Cardiac muscle cell (in vitro differentiated cells and primary cell): Measurements from ENCODE around the gene LKAAEAR1. TPM values are rescaled to one million over a fixed set of nuclear protein-coding genes. Genes with fewer than 3 reads are reported as not detected.

Experiments
- DNase-seq, 2 donors: peaks; one replicate each; pipeline versions ENCODE4 v3.0.0 to v3.0.0-alpha.2; 2010 to 2017; ENCODE audit warnings: low read depth in 1 of 2, low spot score in 1 of 2
- H3K27ac ChIP-seq: fragments of 200-600 bp; sonication (generic); 2 replicates; pipeline ENCODE4 v1.5.1; 2016
- H3K27me3 ChIP-seq: fragments of 200-600 bp; sonication (generic); 2 replicates; pipeline ENCODE4 v1.6.0; 2016; ENCODE audit warnings: control low read depth
- H3K36me3 ChIP-seq: fragments of 200-600 bp; sonication (generic); 2 replicates; pipeline ENCODE4 v1.5.1; 2016; ENCODE audit warnings: control low read depth
- H3K4me1 ChIP-seq: fragments of 200-600 bp; sonication (generic); 2 replicates; pipeline ENCODE4 v1.8.1; 2017; ENCODE audit warnings: low read depth, mild to moderate bottlenecking, mixed run types
- H3K4me3 ChIP-seq: fragments of 200-600 bp; sonication (generic); 2 replicates; pipeline ENCODE4 v1.5.1; 2016; ENCODE audit warnings: mild to moderate bottlenecking
- H3K9me3 ChIP-seq: fragments of 200-600 bp; sonication (generic); 2 replicates; pipeline ENCODE4 v1.5.1; 2017; ENCODE audit warnings: low read depth, mild to moderate bottlenecking, control low read depth
- polyA plus RNA-seq: library from polyadenylated mRNA; unstranded; fragments of >200 nt; fragmentation: Nextera tagmentation; extraction: Ambion mirVana; gene quantifications from 2 replicates; pipeline ENCODE4 v1.2.1, GENCODE V29; 2016
- total RNA-seq: library from RNA; depleted of rRNA; stranded (reverse); fragments of >200 nt; gene quantifications from 2 replicates; pipeline ENCODE4 v1.2.3, GENCODE V29; 2016
- TF ChIP-seq, protein P1 (sequence below): IDR thresholded peaks from 2 replicates; pipeline ENCODE4 v1.5.1; 2012; ENCODE audit warnings: low read depth, mild to moderate bottlenecking, low read length

LKAAEAR1 gene
- total and polyA plus RNA-seq, 2 experiments from 2014 or later = 0.21 to 2.2 TPM

DNA sequence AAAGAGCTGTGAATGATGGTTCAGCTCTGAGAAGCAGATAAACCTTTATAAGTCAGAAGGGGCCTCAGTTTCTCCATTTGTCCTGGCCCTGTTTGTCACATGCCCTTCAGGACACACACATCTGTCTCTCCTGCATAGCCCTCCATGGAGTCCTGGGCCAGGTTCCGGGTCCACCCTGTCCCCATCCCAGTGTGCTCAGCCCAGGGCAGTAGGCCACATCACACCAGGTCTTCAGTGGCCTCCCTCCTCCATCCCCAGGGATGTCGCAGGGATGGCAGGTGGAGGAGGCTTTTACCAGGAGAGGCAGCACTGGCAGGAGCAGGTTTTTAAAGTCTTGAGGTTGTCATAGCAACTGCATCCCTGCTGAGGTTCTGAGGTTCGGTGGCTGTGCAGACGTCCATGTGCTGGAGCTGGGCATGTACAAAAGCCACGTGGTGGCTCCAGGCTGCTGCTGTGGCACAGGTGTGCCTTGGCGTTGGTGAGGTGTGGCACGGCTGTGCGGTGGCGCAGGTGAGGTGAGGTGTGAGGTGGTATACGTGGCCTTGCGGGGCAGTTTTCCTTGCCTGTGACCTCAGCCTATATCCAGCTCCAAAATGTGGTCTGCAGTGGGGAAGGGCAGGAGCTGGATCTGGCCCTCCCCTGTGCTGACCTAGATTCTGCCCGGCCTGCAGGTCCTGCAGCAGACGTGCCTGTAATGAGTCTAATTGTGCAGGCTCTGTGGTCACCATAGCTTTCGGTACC, 31.1 kb upstream of the LKAAEAR1 start:
- no peak overlapping the region for H3K4me3 ChIP-seq
- no peak overlapping the region for H3K27ac ChIP-seq
- H3K4me1 ChIP-seq = peaks cover 3% of the 10 kb centered on the region
- H3K27me3 ChIP-seq = no peaks in the 10 kb centered on the region
- no peak for DNase-seq
- H3K9me3 ChIP-seq = no peaks in the 10 kb centered on the region
- TF ChIP-seq, protein P1, sequence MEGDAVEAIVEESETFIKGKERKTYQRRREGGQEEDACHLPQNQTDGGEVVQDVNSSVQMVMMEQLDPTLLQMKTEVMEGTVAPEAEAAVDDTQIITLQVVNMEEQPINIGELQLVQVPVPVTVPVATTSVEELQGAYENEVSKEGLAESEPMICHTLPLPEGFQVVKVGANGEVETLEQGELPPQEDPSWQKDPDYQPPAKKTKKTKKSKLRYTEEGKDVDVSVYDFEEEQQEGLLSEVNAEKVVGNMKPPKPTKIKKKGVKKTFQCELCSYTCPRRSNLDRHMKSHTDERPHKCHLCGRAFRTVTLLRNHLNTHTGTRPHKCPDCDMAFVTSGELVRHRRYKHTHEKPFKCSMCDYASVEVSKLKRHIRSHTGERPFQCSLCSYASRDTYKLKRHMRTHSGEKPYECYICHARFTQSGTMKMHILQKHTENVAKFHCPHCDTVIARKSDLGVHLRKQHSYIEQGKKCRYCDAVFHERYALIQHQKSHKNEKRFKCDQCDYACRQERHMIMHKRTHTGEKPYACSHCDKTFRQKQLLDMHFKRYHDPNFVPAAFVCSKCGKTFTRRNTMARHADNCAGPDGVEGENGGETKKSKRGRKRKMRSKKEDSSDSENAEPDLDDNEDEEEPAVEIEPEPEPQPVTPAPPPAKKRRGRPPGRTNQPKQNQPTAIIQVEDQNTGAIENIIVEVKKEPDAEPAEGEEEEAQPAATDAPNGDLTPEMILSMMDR = no peak
- no peaks in the 10 kb centered on the region for H3K36me3 ChIP-seq

DNA sequence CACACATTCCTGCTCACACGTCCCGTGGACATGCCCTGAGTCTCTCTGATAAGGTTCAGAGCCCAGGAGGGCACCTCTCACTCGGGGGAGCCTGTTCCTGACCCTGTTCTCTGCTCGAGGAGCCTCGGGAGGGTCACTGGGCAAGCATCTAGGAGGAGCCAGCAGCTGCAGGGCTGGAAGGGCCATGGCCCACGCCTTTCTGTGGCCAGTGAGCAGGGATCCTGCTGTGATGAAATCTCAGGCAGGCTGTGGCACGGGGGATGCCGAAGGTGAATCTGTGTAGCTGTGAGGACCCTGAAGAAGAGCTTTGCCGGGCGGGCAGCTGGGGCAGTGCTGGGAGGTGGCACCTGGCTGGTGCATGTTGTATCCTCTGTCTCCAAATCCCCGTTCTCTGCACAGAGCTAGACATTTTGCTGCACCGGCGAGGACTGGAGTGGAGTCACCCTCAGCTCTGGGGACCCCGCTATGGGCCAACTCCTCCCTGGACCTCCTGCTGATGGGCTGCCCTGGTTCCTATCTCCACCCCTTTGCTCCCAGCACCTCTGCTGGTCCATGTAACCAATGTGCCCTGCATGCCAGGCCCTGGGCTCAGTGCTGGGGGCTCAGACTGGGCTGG, 30.3 kb upstream of the LKAAEAR1 start:
- Histone ChIP-seq H3K4me3 (no peak overlapping the region), H3K9me3 (no peaks in the 10 kb centered on the region), H3K27ac (no peak overlapping the region), H3K27me3 (no peaks in the 10 kb centered on the region), H3K36me3 (no peaks in the 10 kb centered on the region), H3K4me1 (peaks cover 3% of the 10 kb centered on the region)
- no peak for DNase-seq
- TF ChIP-seq, protein P1 = no peak

DNA sequence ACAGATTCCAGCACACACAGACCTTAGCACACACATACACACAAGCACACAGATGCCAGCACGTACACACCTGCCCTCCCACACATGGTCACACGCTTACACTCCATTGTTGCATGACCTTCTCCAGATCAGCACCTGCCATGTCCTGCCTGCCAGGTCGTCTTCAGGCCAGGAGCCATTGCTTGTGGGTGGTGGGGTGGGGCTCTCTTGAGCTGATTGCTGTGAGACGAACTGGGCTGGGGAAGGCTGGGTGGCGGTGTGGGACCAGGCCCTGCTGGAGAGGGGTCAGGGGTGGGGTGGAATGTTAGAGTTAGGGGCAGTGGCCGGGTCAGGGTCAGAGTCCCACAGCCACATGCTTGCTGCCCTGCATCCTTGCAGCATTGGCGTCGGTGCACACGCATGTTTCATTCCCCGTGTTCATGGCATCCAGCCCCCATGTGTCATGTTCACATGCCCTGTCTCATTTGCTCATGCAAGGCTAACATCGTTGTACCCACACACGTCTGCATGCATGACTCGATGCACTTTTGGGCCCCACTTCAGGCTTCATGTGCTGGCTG, 29.7 kb upstream of the LKAAEAR1 start:
- TF ChIP-seq, protein P1 = no peak
- Histone ChIP-seq H3K4me1 (peaks cover 3% of the 10 kb centered on the region), H3K27ac (no peak overlapping the region), H3K36me3 (no peaks in the 10 kb centered on the region), H3K9me3 (no peaks in the 10 kb centered on the region), H3K4me3 (no peak overlapping the region), H3K27me3 (no peaks in the 10 kb centered on the region)
- no peak for DNase-seq

DNA sequence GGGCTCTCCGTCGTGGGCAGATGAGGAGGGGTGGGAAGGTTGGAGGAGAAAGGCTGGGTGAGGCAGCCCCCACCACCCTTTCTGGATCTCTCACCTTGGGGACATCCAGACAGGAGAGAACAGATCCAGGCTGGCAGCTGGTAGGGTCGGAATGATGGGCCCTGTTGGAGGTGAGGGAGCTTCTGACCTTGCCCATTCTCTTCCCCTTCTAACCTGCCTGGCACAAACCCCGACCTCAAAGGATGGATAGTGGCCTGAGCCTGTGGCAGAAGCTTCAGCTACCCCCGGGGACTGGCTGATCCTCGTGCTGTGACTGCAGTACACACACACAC, 29.2 kb upstream of the LKAAEAR1 start:
- DNase-seq = no peak
- no peaks in the 10 kb centered on the region for H3K27me3 ChIP-seq
- TF ChIP-seq, protein P1 = no peak

DNA sequence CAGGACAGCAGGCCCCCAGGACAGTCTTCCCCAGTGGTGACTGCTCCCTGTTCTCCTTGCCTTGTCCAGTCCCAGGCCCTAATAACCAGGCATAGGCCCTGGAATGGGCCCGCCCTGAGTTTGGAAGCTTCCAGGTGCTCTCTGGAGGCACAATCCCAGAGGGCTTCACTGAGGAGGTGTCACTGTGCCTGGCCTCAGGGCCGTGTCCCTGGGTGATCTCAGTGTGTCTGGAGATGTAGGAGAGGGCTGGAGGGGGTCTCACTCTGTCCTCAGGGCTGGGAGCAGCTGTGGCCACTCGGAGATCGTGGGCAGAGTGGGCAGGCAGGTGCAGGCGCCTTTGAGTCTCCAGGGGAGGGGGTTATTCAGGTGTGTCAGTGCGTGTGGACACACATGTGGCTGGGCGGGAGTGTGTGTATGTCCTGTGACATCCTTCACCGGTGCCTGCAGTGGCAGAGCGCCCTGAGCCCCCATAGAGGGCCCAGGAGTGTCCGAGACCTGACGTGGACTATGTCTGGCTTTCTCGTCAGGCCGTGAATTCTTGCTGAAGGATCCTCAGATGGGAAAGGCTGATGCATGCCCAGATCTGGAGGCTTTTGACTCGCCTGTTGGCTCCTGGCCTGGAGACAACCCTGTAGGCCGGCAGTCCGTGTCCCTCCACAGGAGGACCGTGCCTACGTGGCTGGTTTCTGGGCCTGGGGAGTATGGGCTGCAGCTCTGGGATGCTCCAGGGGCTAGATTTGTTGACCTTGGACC, 28.7 kb upstream of the LKAAEAR1 start:
- TF ChIP-seq, protein P1 = no peak
- DNase-seq = no peak
- no peaks in the 10 kb centered on the region for H3K9me3 ChIP-seq
- no peak overlapping the region for H3K27ac ChIP-seq
- H3K27me3 ChIP-seq = no peaks in the 10 kb centered on the region
- no peaks in the 10 kb centered on the region for H3K36me3 ChIP-seq
- H3K4me3 ChIP-seq = no peak overlapping the region
- H3K4me1 ChIP-seq = peaks cover 3% of the 10 kb centered on the region

More for the DNA sequence above, 29.2 kb upstream of the LKAAEAR1 start:
- H3K9me3 ChIP-seq = no peaks in the 10 kb centered on the region
- H3K4me1 ChIP-seq = peaks cover 3% of the 10 kb centered on the region
- no peaks in the 10 kb centered on the region for H3K36me3 ChIP-seq
- no peak overlapping the region for H3K4me3 ChIP-seq
- no peak overlapping the region for H3K27ac ChIP-seq
